ENCODE data around the gene RHD. TPM values are rescaled to one million over a fixed set of nuclear protein-coding genes. Genes with fewer than 3 reads are reported as not detected.

RHD gene
- total RNA-seq, 2 experiments from 2014 or later: not detected

DNA sequence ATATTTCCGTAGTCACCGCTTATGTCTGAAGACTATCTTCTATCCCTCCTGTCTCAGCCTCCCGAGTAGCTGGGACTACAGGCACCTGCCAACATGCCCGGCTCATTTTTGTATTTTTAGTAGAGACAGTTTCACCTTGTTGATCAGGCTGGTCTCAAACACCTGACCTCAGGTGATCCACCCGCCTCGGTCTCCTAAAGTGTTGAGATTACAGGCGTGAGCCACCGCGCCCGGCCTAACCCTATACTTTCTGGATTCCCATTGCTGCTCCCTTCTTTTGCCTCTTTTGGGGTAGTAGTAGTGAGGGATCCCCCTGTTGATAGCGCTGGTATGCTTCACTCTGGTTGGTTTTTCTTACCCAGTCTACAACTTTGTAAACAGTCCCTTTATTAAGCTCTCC, 34.3 kb upstream of the RHD start:
- POLR2A ChIA-PET: interaction anchor here (2.1 kb wide), 1 partner anchor 9 kb away, joined by 10 read pairs; the partner anchor contains the start of gene RSRP1

DNA sequence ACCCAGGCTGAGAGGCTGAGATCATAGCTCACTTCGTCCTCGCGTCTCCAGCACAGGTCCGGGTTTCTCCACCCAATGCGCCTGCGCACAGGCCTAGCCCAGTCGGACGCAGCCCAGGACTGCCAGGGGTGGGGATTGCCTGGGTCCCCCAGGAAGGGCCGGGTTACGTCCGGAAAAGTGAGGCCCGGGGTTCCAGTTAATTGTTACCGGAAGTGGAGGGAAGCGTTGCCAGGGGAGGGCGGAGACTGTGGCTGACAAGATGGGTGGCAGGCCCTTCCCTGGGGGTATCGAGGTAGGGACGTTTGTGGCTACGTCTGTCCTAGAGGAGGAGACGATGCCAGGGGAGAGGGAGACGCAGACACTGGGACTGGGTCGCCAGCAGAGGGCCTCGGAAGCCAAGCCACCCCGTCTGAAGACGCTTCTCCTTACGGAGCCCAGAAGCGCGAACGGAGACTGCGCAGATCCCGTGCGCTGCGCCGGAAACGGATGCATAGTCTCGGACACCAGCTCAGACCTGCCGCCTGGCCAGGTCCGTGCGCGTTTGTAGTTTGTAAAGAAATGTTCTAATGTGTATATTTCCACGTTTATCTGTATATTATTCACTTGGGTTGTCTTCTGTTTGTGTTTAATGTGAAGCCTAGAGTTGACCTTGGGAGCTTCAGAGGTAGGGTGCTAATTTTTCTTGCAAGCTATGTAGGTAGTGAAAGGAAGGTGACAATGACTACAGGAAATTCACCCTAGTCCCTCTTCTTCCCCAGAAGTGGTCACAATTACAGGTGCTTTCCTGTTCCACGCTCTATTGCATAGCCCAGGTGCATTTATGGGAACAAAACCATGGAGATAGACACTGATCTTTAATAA, 32.4 kb upstream of the RHD start:
- ATAC-seq (ENCODE audit: poor library complexity): peak; percentile 86
- Mint-ChIP-seq H3K9me3 (no peaks in the 10 kb centered on the region), H3K27me3 (no peaks in the 10 kb centered on the region), H3K27ac (peak overlapping the region; percentile 99), H3K4me3 (peak overlapping the region; percentile 90), H3K36me3 (ENCODE audit: low read depth) (peaks cover 55% of the 10 kb centered on the region), H3K4me1 (ENCODE audit: low read depth) (peaks cover 62% of the 10 kb centered on the region)
- intact Hi-C loops (cut with DNase I, micrococcal nuclease): loop anchor here in 1 of 2 experiments (10.0 kb wide), 3 partner anchors 875 to 1995 kb away; partner anchors contain the start of genes LYPLA2, PDIK1L and WDTC1
- Histone ChIP-seq H3K4me3 (ENCODE audit: low read length) (peak overlapping the region; percentile 61), H3K27ac (ENCODE audit: low read depth in 1 of 2, low read length in 2 of 2) (peak overlapping the region; percentile 79 to 89), H3K27me3 (ENCODE audit: control insufficient read depth in 1 of 2, insufficient read depth in 2 of 2, low read length in 2 of 2) (no peaks in the 10 kb centered on the region), H3K4me1 (ENCODE audit: insufficient read depth, low read length) (peaks cover 38% of the 10 kb centered on the region), H3K9me3 (ENCODE audit: control insufficient read depth in 1 of 2, insufficient read depth in 1 of 2, low read length in 2 of 2) (no peaks in the 10 kb centered on the region), H3K36me3 (ENCODE audit: insufficient read depth, low read length) (peaks cover 36% of the 10 kb centered on the region)
- POLR2A ChIA-PET: interaction anchor here (0.9 to 3.4 kb wide), 10 partner anchors 8 to 580 kb away, joined by 3 to 35 read pairs (median 5); partner anchors contain the start of genes MTFR1L, RSRP1 and SYF2
- TF ChIP-seq, protein P1, sequence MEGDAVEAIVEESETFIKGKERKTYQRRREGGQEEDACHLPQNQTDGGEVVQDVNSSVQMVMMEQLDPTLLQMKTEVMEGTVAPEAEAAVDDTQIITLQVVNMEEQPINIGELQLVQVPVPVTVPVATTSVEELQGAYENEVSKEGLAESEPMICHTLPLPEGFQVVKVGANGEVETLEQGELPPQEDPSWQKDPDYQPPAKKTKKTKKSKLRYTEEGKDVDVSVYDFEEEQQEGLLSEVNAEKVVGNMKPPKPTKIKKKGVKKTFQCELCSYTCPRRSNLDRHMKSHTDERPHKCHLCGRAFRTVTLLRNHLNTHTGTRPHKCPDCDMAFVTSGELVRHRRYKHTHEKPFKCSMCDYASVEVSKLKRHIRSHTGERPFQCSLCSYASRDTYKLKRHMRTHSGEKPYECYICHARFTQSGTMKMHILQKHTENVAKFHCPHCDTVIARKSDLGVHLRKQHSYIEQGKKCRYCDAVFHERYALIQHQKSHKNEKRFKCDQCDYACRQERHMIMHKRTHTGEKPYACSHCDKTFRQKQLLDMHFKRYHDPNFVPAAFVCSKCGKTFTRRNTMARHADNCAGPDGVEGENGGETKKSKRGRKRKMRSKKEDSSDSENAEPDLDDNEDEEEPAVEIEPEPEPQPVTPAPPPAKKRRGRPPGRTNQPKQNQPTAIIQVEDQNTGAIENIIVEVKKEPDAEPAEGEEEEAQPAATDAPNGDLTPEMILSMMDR (IDR thresholded peaks at IDR 0.05): peak; percentile 69
- peak; percentile 64 to 94 (median 78) for DNase-seq
- CTCF ChIA-PET: interaction anchor here (0.7 to 2.1 kb wide), 6 partner anchors 8 to 192 kb away, joined by 3 to 8 read pairs (median 4); partner anchors contain the start of genes MACO1 and SYF2

More for the DNA sequence above, 34.3 kb upstream of the RHD start:
- peaks cover 18% of the 10 kb centered on the region for H3K36me3 ChIP-seq (ENCODE audit: insufficient read depth, low read length)
- peak overlapping the region; percentile 2 for H3K27ac Mint-ChIP-seq
- ATAC-seq (ENCODE audit: poor library complexity): no peak
- no peak overlapping the region for H3K4me3 Mint-ChIP-seq
- H3K27me3 ChIP-seq (ENCODE audit: control insufficient read depth in 1 of 2, insufficient read depth in 2 of 2, low read length in 2 of 2): no peaks in the 10 kb centered on the region
- TF ChIP-seq, protein P1 (IDR thresholded peaks at IDR 0.05): no peak
- H3K4me1 ChIP-seq (ENCODE audit: insufficient read depth, low read length): peaks cover 37% of the 10 kb centered on the region
- no peak overlapping the region for H3K4me3 ChIP-seq (ENCODE audit: low read length)
- CTCF ChIA-PET: no interaction called here
- H3K27ac ChIP-seq (ENCODE audit: low read depth in 1 of 2, low read length in 2 of 2): no peak overlapping the region
- no peak for DNase-seq
- H3K9me3 Mint-ChIP-seq: no peaks in the 10 kb centered on the region
- H3K4me1 Mint-ChIP-seq (ENCODE audit: low read depth): peaks cover 48% of the 10 kb centered on the region
- H3K27me3 Mint-ChIP-seq: no peaks in the 10 kb centered on the region
- H3K9me3 ChIP-seq (ENCODE audit: control insufficient read depth in 1 of 2, insufficient read depth in 1 of 2, low read length in 2 of 2): no peaks in the 10 kb centered on the region
- intact Hi-C loops (cut with DNase I, micrococcal nuclease): no loop called here
- H3K36me3 Mint-ChIP-seq (ENCODE audit: low read depth): peaks cover 40% of the 10 kb centered on the region

DNA sequence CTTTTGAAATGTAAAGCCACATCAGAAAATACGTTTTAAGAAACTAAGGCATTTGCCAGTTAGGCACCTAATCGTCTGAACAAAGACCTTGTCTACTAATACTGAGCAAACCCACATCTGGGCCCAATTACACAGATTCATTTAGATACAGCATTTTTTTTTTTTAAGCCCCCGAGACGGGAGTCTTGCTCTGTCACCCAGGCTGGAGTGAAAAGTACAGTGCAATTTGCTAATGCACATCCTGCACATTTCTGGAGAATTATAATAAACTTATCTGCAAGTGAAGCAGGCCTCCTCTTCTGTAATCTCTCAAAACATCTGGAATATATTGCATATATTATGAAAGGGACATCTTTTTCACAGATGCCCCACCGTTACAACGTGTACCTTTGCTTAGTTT, 28.4 kb upstream of the RHD start:
- Histone ChIP-seq H3K4me1 (ENCODE audit: insufficient read depth, low read length) (peaks cover 56% of the 10 kb centered on the region), H3K36me3 (ENCODE audit: insufficient read depth, low read length) (peaks cover 55% of the 10 kb centered on the region), H3K9me3 (ENCODE audit: control insufficient read depth in 1 of 2, insufficient read depth in 1 of 2, low read length in 2 of 2) (no peaks in the 10 kb centered on the region), H3K4me3 (ENCODE audit: low read length) (no peak overlapping the region), H3K27ac (ENCODE audit: low read depth in 1 of 2, low read length in 2 of 2) (no peak overlapping the region), H3K27me3 (ENCODE audit: control insufficient read depth in 1 of 2, insufficient read depth in 2 of 2, low read length in 2 of 2) (no peaks in the 10 kb centered on the region)
- Mint-ChIP-seq H3K9me3 (no peaks in the 10 kb centered on the region), H3K4me3 (peak overlapping the region; percentile 97), H3K27me3 (peaks cover 5% of the 10 kb centered on the region), H3K4me1 (ENCODE audit: low read depth) (peaks cover 92% of the 10 kb centered on the region), H3K27ac (peak overlapping the region; percentile 99), H3K36me3 (ENCODE audit: low read depth) (peaks cover 82% of the 10 kb centered on the region)
- TF ChIP-seq, protein P1 (IDR thresholded peaks at IDR 0.05): no peak
- ChIA-PET CTCF (interaction anchor here (0.6 to 2.5 kb wide), 2 partner anchors 11 to 521 kb away, joined by 3 to 12 read pairs; partner anchors contain the start of gene SYF2), POLR2A (interaction anchor here (6.0 kb wide), 1 partner anchor 13 kb away, joined by 277 read pairs; the partner anchor contains the start of gene SYF2)
- DNase-seq: no peak
- intact Hi-C loops (cut with DNase I, micrococcal nuclease): loop anchor here in 1 of 2 experiments (10.0 kb wide), 3 partner anchors 871 to 1991 kb away; partner anchors contain the start of genes LYPLA2, PDIK1L and WDTC1
- no peak for ATAC-seq (ENCODE audit: poor library complexity)

Data from CD4-positive, alpha-beta T cell (primary cell).